Loucy (cell line): Measurements from ENCODE around the gene SPI1.
A peak's percentile ranks its signal among the peaks of the same experiment; 100 is the strongest.

Experiments
- H2AFZ ChIP-seq: fragments of 200-600 bp; sonication (generic); 2 replicates; pipeline ENCODE4 v1.6.0; 2016; ENCODE audit warnings: antibody characterized with exemption, mild to moderate bottlenecking, low read length, moderate library complexity
- H3F3A ChIP-seq: fragments of 200-600 bp; 2 replicates; pipeline ENCODE4 v1.6.0; 2016; ENCODE audit warnings: antibody characterized with exemption, low read depth, mild to moderate bottlenecking
- H3K27me3 ChIP-seq: fragments of 200-600 bp; sonication (generic); 2 replicates; pipeline ENCODE4 v1.6.1; 2014; ENCODE audit warnings: low read length, mild to moderate bottlenecking; ENCODE audit not compliant: insufficient read depth, poor library complexity, severe bottlenecking
- H3K36me3 ChIP-seq: fragments of 200-600 bp; sonication (generic); 2 replicates; pipeline ENCODE4 v1.6.1; 2016; ENCODE audit warnings: low read length; ENCODE audit not compliant: insufficient read depth
- H3K4me1 ChIP-seq: fragments of 200-600 bp; sonication (generic); 2 replicates; pipeline ENCODE4 v1.5.1; 2014; ENCODE audit warnings: low read length, mild to moderate bottlenecking; ENCODE audit not compliant: insufficient read depth, poor library complexity, severe bottlenecking
- H3K4me2 ChIP-seq: fragments of 200-600 bp; sonication (generic); 2 replicates; pipeline ENCODE4 v1.6.0; 2014; ENCODE audit warnings: antibody characterized with exemption, low read length, low read depth, mild to moderate bottlenecking; ENCODE audit not compliant: poor library complexity, severe bottlenecking
- H3K4me3 ChIP-seq: fragments of 200-600 bp; sonication (generic); 2 replicates; pipeline ENCODE4 v1.5.1; 2014; ENCODE audit warnings: low read length, mild to moderate bottlenecking, mixed read lengths; ENCODE audit not compliant: poor library complexity, severe bottlenecking
- H3K79me2 ChIP-seq: fragments of 200-600 bp; sonication (generic); 2 replicates; pipeline ENCODE4 v1.6.1; 2014; ENCODE audit warnings: low read length; ENCODE audit not compliant: insufficient read depth
- H3K9ac ChIP-seq: fragments of 200-600 bp; sonication (generic); 2 replicates; pipeline ENCODE4 v1.6.0; 2014; ENCODE audit warnings: mild to moderate bottlenecking, low read depth, low read length, moderate library complexity; ENCODE audit not compliant: poor library complexity, severe bottlenecking
- H3K9me2 ChIP-seq: fragments of 200-600 bp; sonication (generic); replicated peaks from 2 replicates; pipeline ENCODE4 v1.6.1; 2016; ENCODE audit warnings: low read depth, low read length, mixed read lengths
- H3K9me3 ChIP-seq: fragments of 200-600 bp; sonication (generic); 2 replicates; pipeline ENCODE4 v1.6.1; 2014; ENCODE audit warnings: mild to moderate bottlenecking, antibody characterized with exemption, low read length, low read depth; ENCODE audit not compliant: insufficient read depth
- H4K20me1 ChIP-seq: fragments of 200-600 bp; sonication (generic); 2 replicates; pipeline ENCODE4 v1.6.0; 2014; ENCODE audit warnings: antibody characterized with exemption, low read length, mild to moderate bottlenecking; ENCODE audit not compliant: insufficient read depth, poor library complexity, severe bottlenecking
- CTCF ChIP-seq: fragments of 200-600 bp; sonication (generic); conservative IDR thresholded peaks from 2 replicates; pipeline ENCODE4 v1.5.1; 2014; ENCODE audit warnings: mild to moderate bottlenecking, antibody characterized with exemption, low read length
- EZH2phosphoT487 ChIP-seq: fragments of 200-600 bp; IDR thresholded peaks from 2 replicates; pipeline ENCODE4 v1.6.1; 2018; ENCODE audit warnings: antibody characterized with exemption, mild to moderate bottlenecking, moderate library complexity, borderline replicate concordance

The SPI1 gene

GRCh38 chr11:47413351-47413750 is 35.0 kb upstream of the SPI1 start:
- Histone ChIP-seq H3K4me2 (no peak overlapping the region), H3K9me3 (no peaks in the 10 kb centered on the region), H3K27me3 (no peaks in the 10 kb centered on the region), H3K79me2 (peaks cover 8% of the 10 kb centered on the region; the same call in 1 of the 2 replicates), H3K4me1 (peaks cover 9% of the 10 kb centered on the region), H3F3A (no peaks in the 10 kb centered on the region), H3K4me3 (no peak overlapping the region), H4K20me1 (no peaks in the 10 kb centered on the region), H3K9me2 (no peaks in the 10 kb centered on the region), H3K36me3 (peaks cover 10% of the 10 kb centered on the region; the same call in 1 of the 2 replicates), H2AFZ (no peak overlapping the region), H3K9ac (no peak overlapping the region)
- TF ChIP-seq CTCF, result no peak
- TF ChIP-seq EZH2phosphoT487, result no peak

- H3K9me2 ChIP-seq, result no peaks in the 10 kb centered on the region
- no peaks in the 10 kb centered on the region for H3K9me3 ChIP-seq
- no peaks in the 10 kb centered on the region for H3K36me3 ChIP-seq
- H3K4me2 ChIP-seq, result no peak overlapping the region
- no peaks in the 10 kb centered on the region for H3F3A ChIP-seq
- no peak for TF ChIP-seq EZH2phosphoT487
- TF ChIP-seq CTCF, result peak; percentile 88
- H3K4me1 ChIP-seq, result peaks cover 16% of the 10 kb centered on the region
- no peaks in the 10 kb centered on the region for H3K27me3 ChIP-seq
- peaks cover 10% of the 10 kb centered on the region; the same call in 1 of the 2 replicates for H3K79me2 ChIP-seq
- H2AFZ ChIP-seq, result no peak overlapping the region
- H3K9ac ChIP-seq, result no peak overlapping the region
- H4K20me1 ChIP-seq, result no peaks in the 10 kb centered on the region
- no peak overlapping the region for H3K4me3 ChIP-seq
Measured at GRCh38 chr11:47411884-47412746, 33.8 kb upstream of the SPI1 start.

- Histone ChIP-seq H3K4me3 (no peak overlapping the region), H3K27me3 (no peaks in the 10 kb centered on the region), H4K20me1 (no peaks in the 10 kb centered on the region), H3K4me2 (peak overlapping the region; percentile 93), H3K79me2 (peaks cover 14% of the 10 kb centered on the region; the same call in 1 of the 2 replicates), H3K9ac (peak overlapping the region; percentile 79), H3F3A (no peaks in the 10 kb centered on the region), H3K36me3 (no peaks in the 10 kb centered on the region), H3K9me2 (no peaks in the 10 kb centered on the region), H2AFZ (no peak overlapping the region), H3K4me1 (peaks cover 20% of the 10 kb centered on the region), H3K9me3 (no peaks in the 10 kb centered on the region)
- TF ChIP-seq CTCF (no peak), EZH2phosphoT487 (no peak)
Measured at GRCh38 chr11:47410370-47411264, 32.3 kb upstream of the SPI1 start.
